ENCODE data around the gene FMO1. TPM values are rescaled to one million over a fixed set of nuclear protein-coding genes. Genes with fewer than 3 reads are reported as not detected.

FMO1 gene
- total RNA-seq, 1 experiment from 2014 or later = not detected

- no peak for TF ChIP-seq POLR2A (IDR thresholded peaks at IDR 0.05; ENCODE audit: borderline replicate concordance, extremely low read depth, insufficient read depth, insufficient read length)
- no peak for TF ChIP-seq POLR2AphosphoS5 (IDR thresholded peaks at IDR 0.05; ENCODE audit: low read depth, low read length)
- TF ChIP-seq ZFX (IDR thresholded peaks at IDR 0.05) = no peak
- no peak for TF ChIP-seq EGR1 (IDR thresholded peaks at IDR 0.05; ENCODE audit: low read depth)
- no peak for TF ChIP-seq SP1 (IDR thresholded peaks at IDR 0.05; ENCODE audit: low read depth)
- no peak for TF ChIP-seq CEBPB (IDR thresholded peaks at IDR 0.05; ENCODE audit: low read depth)
- TF ChIP-seq CTCF (IDR thresholded peaks at IDR 0.05 in 2 of 3, conservative IDR thresholded peaks at IDR 0.05 in 1 of 3; ENCODE audit: borderline replicate concordance in 1 of 3, insufficient read depth in 1 of 3, low read depth in 2 of 3, low read length in 2 of 3) = no peak
- no peak for TF ChIP-seq ZNF274 (IDR thresholded peaks at IDR 0.05; ENCODE audit: low read depth, low read length)
- TF ChIP-seq ZBTB33 (IDR thresholded peaks at IDR 0.05; ENCODE audit: extremely low read depth, insufficient replicate concordance, low read length) = no peak
- Histone ChIP-seq H4K20me1 (ENCODE audit: insufficient read depth) (no peaks in the 10 kb centered on the region), H3K9me2 (ENCODE audit: insufficient read depth) (no peaks in the 10 kb centered on the region), H3K36me3 (ENCODE audit: control insufficient read depth in 1 of 2, insufficient read depth in 2 of 2, low read length in 2 of 2) (no peaks in the 10 kb centered on the region), H2AFZ (ENCODE audit: low read depth, low read length, poor library complexity, severe bottlenecking) (no peak overlapping the region), H3K27me3 (ENCODE audit: insufficient read depth, low read length) (no peaks in the 10 kb centered on the region), H3K9ac (ENCODE audit: low read length) (no peak overlapping the region), H3K4me1 (ENCODE audit: control insufficient read depth in 1 of 2, insufficient read depth in 2 of 2, low read length in 2 of 2) (peaks cover 0 to 3% of the 10 kb centered on the region in 2 experiments; a peak in 1 of 4 replicates), H3K9me3 (ENCODE audit: control insufficient read depth in 1 of 2, insufficient read depth in 1 of 2, low read depth in 1 of 2, low read length in 2 of 2) (no peaks in the 10 kb centered on the region), H3K4me3 (replicated peaks in 1 of 2; ENCODE audit: low read depth in 1 of 2, low read length in 2 of 2) (no peak overlapping the region), H3K4me2 (ENCODE audit: low read length) (no peak overlapping the region), H3K27ac (ENCODE audit: low read depth, low read length) (no peak overlapping the region), H3K79me2 (ENCODE audit: insufficient read depth, low read length) (no peaks in the 10 kb centered on the region)
- DNase-seq (ENCODE audit: low read depth, low spot score) (no peak), ATAC-seq (no peak)
- RAD21 ChIA-PET (ENCODE audit: low non-redundant PET in 1 of 2, low total read pairs in 2 of 2, uncharacterized antibody in 2 of 2, unreplicated experiment in 2 of 2) = no interaction called here
- POLR2A ChIA-PET = no interaction called here
- intact Hi-C loops (cut with micrococcal nuclease) = loop anchor here (5.0 to 10.0 kb wide), 3 partner anchors 65 to 467 kb away; partner anchors contain the start of gene FMO4
- BruUV-seq (replicated peaks) = no TSS peak
- CTCF ChIA-PET = no interaction called here
Measured at GRCh38 chr1:171247501-171247900, 793 bp upstream of the FMO1 start.

Measured in HCT116 (cell line).